Measurements from ENCODE around the gene UBL5.
"Not testable (repeated sequence)": the region's sequence is repeated elsewhere in the genome, so short reads cannot be mapped to it uniquely, and the experiment has no call there.

UBL5 gene

GRCh38 chr19:9827289-9828238 lies at the start of gene UBL5:
Gene UBL5, plus strand, starts transcription at chr19:9827918. Its CDS starts 420 bp downstream, at chr19:9828338.
- peak; percentile 95 for DNase-seq (ENCODE audit: low spot score)

GRCh38 chr19:9782338-9782737 lies 45.4 kb upstream of the UBL5 start:
- DNase-seq (ENCODE audit: low spot score): no peak

GRCh38 chr19:9784163-9784496 lies 43.6 kb upstream of the UBL5 start:
- not testable (repeated sequence) for DNase-seq (ENCODE audit: low spot score)

- DNase-seq (ENCODE audit: low spot score): peak; percentile 95
These were observed 42.1 kb upstream of the UBL5 start for GRCh38 chr19:9785367-9786331.

- DNase-seq (ENCODE audit: low spot score): no peak
These were observed 41.4 kb upstream of the UBL5 start for GRCh38 chr19:9786342-9786741.

GRCh38 chr19:9786819-9787218 lies 40.9 kb upstream of the UBL5 start:
- no peak for DNase-seq (ENCODE audit: low spot score)

GRCh38 chr19:9788604-9789003 lies 39.1 kb upstream of the UBL5 start:
- not testable (repeated sequence) for DNase-seq (ENCODE audit: low spot score)

GRCh38 chr19:9789066-9789465 lies 38.7 kb upstream of the UBL5 start:
- no peak for DNase-seq (ENCODE audit: low spot score)

- DNase-seq (ENCODE audit: low spot score): not testable (repeated sequence)
These were observed 38.1 kb upstream of the UBL5 start for GRCh38 chr19:9789579-9789978.

- DNase-seq (ENCODE audit: low spot score): not testable (repeated sequence)
These were observed 36.7 kb upstream of the UBL5 start for GRCh38 chr19:9791073-9791367.

- peak; percentile 93 for DNase-seq (ENCODE audit: low spot score)
These were observed 36.0 kb upstream of the UBL5 start for GRCh38 chr19:9791552-9792205.

- peak; percentile 91 for DNase-seq (ENCODE audit: low spot score)
These were observed 35.3 kb upstream of the UBL5 start for GRCh38 chr19:9792206-9793070.

- peak; percentile 38 for DNase-seq (ENCODE audit: low spot score)
These were observed 34.6 kb upstream of the UBL5 start for GRCh38 chr19:9793071-9793591.

- peak; percentile 96 for DNase-seq (ENCODE audit: low spot score)
These were observed 31.5 kb upstream of the UBL5 start for GRCh38 chr19:9796113-9796773.

- DNase-seq (ENCODE audit: low spot score): no peak
These were observed 29.8 kb upstream of the UBL5 start for GRCh38 chr19:9797871-9798270.

GRCh38 chr19:9799162-9799561 lies 28.6 kb upstream of the UBL5 start:
- DNase-seq (ENCODE audit: low spot score): no peak

- DNase-seq (ENCODE audit: low spot score): no peak
These were observed 25.7 kb upstream of the UBL5 start for GRCh38 chr19:9801976-9802375.

GRCh38 chr19:9806803-9807202 lies 20.9 kb upstream of the UBL5 start:
- no peak for DNase-seq (ENCODE audit: low spot score)

- DNase-seq (ENCODE audit: low spot score): no peak
These were observed 18.6 kb upstream of the UBL5 start for GRCh38 chr19:9808855-9809824.
